NCI-H82 treated with DMSO at 0.1 percent for 48 hours (cell line): ENCODE results near the gene OR52N1.

Source experiments
- DNase-seq: peaks from one replicate; lab custom pipeline; 2025; ENCODE audit not compliant: unreplicated experiment; lab: John Stamatoyannopoulos, UW

OR52N1 gene

DNA sequence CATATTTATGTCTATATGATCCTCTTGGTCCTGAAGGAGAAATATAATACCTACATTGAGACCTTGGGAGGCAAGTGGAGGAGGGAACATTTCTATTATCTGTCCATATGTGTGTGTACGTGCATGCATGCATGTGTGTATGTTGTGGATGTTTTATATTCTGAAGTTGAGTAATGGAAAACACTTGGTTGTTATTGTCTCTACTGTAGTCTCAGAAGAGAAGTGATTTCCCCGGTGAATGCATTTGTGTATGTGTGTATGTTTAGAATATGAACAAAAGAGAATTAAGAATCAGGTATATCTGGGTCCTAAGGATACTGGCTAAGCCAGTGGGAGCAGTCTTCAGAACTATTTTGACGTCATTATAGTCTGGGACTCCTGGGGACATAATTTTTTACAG is at the start of gene OR52N1:
TSS of gene OR52N1 (minus strand) at position 101 of the 400 bp plus-strand sequence. CDS start 2,449 bp downstream, outside the sequence.
- DNase-seq, result no peak

DNA sequence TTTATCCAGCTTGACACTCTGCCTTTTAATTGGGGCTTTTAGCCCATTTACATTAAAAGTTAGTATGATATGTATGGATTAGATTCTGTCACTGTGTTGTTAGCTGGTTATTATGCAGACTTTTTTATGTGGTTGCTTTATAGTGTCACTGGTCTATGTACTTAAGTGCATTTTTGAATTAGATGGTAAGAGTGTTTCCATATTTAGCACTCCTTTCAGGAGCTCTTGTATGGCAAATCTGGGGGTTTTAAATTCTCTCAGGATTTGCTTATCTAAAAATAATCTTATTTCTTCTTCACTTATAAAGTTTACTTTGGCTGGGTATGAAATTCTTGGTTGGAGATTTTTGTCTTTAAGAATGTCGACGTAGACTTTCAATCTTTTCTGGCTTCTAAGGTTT is 46.6 kb upstream of the OR52N1 start:
- no peak for DNase-seq

DNA sequence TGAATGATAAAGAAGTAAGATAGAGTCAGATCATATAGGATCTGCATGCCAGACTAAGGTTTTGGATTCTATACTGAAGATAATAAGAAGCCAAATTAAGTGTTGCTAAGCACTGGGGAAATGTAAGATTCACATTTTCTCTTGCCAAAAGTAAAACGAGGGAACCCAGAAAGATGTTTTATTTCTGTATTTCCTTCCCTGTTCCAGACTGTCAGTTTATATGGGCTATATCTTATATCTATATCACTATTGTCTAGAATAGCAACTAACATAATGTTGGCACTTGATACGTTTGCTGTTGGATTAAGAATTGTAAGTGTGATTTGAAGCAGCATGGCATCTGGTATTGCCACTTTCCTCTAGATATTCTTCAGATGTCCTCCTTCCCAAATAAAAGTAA is 42.4 kb upstream of the OR52N1 start:
- no peak for DNase-seq

DNA sequence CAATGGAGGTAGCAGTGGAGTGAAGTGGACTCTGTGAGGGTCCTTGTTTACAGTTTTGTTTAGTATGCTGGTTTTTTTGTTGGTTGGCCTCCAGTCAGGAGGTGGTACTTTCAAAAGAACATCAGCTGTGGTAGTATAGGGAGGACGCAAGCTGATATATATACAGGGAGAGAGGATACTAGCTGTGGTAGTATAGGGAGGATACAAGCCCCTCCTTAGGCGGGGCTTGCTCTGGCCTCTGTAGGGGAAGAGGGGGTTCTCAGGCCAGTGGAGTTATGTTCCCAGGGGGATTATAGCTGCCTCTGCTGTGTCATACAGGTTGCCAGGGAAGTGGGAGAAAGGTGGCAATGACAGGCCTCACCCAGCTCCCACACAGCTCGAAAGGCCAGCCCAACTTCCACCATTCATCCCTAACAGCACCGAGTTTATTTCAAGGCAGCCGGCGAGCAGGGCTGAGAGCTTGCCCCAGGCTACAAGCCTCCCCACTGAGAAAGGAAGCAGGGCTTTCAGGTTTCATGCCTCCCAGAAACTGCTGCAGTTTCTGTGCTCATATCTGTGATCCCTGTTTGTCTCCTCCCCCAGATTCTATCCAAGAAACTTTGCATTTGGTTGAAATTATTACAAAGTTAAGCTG is 40.2 kb upstream of the OR52N1 start:
- no peak for DNase-seq

DNA sequence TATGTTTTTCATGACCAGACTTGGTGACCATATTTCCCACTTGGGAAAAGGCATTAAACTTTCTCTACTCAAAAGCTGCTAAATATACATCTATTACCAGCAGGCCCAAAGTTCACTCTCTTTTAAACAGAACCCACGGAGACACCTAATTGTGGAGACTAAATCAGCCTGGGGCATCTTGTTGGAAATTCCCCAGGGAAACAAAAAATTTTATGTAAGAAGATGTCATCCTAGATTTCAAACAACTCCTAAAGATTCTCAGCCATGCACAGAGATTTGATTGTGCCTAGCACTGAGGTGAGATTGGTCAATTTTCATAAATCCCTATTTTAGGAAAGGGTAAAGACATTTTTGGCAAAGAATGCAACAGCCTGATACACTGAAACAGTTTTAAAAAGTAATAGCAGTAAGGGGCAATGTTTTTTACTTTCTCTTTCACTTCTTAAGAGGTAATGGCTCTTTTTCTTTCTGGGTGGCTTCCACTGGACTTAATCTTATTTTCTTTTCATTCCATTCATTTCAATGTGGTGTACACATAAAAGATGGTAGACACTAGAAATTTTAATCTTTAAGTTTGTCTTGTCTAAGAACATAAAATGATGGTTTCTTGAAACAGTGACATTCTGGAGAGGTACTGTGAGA is 27.3 kb upstream of the OR52N1 start:
- DNase-seq, result no peak

DNA sequence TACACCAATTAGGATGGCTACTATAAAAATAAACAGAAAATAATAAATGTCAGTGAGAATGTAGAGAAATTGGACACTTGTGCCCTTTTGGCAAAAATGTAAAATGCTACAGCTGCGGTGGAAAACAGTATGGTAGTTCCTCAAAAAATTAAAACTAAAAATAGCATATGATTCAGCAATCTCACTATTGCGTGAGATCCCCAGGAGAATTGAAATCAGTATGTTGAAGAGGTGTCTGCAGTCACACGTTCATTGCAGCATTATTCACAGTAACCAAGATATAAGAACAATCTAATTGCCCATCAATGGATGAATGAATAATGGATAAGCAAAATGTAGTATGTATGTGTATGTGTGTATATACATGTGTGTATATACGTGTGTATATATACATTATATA is 24.5 kb upstream of the OR52N1 start:
- no peak for DNase-seq

DNA sequence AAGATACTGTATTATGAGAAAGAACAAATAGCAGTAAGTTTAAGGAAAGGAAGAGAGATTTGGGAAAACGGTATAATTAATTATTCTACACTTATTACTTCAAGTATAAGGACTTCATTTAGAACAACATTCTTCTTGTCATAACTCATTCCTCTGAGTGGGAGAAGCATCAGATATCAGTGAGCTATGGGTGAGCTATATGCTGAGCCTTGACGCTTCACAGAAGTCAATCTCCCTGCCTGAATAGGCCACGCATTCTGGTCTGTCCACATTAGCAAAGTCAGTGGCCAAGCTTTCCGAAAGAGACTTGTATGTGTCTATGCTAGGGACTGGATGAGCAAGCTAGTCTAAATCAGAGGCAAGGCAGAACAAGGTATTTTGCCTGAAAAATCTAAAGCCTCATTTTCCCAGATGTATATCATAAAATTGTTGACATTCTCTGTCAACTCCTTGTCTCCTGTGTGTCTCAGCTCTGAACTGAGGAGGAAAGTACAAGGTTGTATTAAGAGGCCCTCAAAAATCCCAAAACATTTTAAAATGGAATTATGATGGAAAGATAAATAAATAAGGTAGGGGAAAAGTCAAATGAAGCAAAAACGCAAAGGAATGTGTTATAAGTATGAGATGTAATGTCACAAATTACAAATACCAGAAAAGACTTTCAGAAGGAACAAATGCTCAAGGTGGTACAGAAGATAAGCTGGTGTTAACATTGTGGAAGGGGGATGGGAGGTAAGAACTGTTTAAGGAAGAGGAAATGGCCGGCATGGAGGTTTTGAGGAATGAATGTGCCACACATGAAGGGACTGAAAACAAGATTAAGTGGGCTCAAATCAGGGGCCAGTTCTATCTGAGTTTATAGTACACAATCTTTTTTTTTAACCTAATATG is 19.1 kb upstream of the OR52N1 start:
- no peak for DNase-seq

DNA sequence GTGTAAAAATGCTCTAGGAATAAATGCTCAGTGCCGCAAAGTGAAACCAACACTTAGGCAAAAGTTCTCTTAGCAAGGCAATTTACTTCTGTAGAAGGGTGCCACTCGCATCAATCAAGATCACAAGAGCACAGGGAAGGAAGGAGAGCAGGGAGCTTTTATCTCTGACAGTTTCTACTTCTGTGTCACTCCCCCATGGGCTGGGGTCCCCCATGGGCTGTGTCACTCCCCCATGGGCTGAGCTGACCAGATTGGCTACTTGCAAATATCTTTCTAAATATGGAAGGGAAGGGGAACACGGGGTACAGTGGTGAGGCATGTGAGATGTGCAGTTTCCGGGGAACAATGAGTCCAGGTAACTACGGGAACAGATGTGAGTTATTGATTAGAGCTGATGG is 18.1 kb upstream of the OR52N1 start:
- DNase-seq, result no peak

DNA sequence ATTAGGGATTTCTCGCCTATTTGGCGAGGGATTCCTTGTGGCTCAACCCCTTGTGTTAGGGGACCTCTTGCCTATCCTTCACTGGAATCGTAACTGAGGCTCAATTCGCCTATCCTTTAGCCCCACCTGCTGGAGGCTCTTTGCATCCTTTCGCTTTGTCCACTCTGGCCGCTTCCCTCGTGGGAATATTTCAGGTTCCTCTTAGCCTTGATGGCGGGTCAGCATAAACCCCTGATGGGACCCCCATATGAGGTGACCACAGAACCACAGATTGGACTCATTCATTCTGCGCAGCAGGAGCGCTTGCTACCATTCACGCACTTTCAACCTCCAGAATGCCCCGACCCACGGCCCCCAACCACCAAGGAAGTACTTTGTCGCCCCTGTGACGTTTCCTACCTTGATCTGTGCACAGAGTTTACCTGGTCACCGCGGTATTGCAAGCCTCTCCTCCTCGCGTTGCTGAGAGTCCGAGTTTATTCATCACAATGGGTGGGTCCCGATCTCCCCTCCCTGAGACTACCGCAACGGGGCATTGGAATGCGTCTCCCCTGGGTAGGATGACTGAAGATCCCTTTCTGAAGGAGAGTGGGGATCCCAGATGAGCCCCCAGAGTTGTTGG is 17.5 kb upstream of the OR52N1 start, which contains the start of gene OR52N2:
TSS of gene OR52N2 (plus strand) at position 425 of the 622 bp plus-strand sequence. CDS start 11,412 bp downstream, outside the sequence.
- DNase-seq, result no peak

DNA sequence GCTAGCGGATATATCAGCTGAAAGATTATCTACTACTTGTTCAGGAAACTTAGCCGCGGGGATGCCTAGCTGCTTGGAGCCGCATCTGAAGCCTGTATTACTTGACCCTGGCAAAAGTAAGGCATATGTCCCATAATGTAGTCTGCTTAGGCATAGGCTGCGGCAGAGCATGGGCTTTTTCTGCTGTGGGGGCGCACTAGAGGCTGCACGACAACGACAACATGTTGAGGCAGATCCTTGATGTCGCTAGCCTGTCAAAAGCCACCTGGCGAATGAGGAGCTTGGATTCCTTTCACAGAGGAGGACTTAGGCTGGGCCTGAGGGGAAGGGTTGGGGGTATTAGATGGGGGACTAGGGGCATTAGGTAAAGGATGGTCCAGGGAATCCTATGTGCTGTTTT is 16.5 kb upstream of the OR52N1 start:
- no peak for DNase-seq

DNA sequence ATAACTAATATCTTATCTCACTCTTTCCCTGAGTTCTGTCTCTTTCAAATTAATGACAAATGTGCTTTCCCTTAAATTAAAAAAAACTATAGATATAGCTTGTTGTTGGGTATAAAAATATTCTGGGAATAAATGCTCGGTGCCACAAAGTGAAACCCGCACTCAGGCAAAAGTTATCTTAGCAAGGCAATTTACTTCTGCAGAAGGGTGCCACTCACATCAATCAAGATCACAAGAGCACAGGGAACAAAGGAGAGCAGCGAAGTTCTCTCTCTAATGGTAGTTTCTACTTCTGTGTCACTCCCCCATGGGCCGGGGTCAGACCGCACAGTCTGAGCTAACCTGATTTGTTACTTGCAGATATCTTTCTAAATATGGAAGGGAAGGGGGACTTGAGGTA is 12.9 kb upstream of the OR52N1 start:
- no peak for DNase-seq

DNA sequence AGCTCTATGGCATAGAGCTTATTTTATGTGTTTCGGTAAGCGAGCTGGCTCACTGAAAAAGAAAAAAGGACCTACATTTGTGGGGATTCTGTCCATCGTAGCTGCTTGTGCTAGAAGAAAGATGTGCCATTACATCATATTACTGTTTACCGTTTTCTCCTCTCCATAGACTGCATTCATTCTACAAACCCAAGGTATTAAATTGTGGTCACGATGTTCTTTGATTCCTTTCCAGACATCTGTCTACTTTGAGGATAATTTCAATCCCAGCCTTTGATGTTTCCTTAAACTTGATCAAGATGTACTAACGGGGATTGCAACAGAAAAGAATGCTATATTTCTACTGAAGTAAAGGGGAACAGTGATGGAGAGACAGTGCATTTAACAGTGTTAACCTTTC is 5.5 kb upstream of the OR52N1 start:
- DNase-seq, result no peak

DNA sequence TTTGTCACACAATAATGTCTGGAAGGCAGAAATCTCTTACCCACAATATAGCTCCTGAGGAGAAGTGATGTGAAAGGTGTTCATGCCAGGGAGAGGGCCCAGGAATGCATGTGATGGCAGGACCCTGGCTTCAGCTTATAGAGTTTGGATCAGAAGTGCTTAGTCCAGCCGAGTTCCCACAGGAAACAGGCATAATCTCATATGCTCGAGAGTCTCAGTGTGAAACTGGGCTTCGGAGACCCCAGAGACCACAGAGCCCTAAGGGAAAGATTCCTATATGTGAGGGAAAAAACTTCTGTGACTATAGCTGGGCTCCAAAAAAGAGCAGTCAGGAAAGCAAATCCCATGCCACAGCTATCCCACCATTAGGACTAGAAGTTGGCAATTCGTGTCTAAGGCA is 7.8 kb downstream of the OR52N1 start, which contains the start of gene OR52N5:
TSS of gene OR52N5 (minus strand) at position 101 of the 400 bp plus-strand sequence. CDS start 4,721 bp downstream, outside the sequence.
- DNase-seq, result no peak

DNA sequence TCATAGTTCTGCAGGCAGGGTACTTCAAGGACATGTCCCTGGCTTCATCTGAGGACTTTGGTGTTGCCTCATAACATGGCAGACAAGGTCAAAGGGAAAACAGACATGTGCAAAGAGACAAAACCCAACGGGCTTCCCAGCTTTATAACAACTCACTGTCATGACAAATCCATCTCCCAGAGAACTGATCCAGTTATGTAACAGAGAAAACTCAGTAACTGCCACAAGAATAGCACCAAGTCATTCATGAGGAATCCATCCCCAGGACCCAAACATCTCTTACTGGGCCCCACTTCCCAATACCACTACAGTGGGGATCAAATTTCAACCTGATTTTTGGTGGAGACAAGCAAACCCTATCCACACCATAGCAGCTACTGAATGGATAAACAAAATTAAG is 24.0 kb downstream of the OR52N1 start:
- no peak for DNase-seq

DNA sequence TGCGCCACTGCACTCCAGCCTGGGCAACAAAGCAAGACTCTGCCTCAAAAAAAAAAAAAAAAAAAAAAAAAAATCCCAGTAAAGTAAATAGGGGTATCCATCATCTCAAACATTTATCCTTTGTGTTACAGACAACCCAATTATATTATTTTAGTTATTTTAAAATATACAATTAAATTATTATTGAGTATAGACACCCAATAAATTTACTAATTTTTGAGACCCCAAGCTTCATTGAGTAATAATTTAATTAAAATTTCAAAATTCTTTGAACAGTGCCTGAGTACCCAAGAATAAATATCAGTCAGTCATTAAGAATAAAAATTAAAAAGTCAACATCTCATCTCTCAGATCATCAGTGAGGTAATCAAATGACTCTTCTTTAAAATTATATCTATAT is 37.1 kb downstream of the OR52N1 start, which contains the start of gene OR52N4:
TSS of gene OR52N4 (plus strand) at position 301 of the 400 bp plus-strand sequence. CDS start 498 bp downstream, outside the sequence.
- no peak for DNase-seq

DNA sequence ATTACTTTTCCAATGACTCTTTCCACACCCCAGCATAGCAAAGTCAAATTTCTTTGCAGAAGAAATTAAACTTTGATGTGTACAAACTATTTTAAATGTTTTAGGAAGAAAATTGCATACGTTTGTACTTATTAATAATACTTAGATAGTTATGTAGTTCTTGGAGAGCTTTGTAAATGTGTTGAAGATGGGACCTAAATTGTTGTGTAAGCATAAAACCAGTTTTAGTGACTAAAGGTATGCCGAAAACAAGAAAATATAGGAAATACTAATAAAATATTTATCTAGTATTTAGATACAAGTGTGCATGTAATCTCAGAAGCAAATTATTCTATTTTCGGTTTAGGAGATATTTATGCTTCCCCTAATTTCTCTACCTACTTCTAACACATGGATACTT is 41.2 kb downstream of the OR52N1 start:
- no peak for DNase-seq

DNA sequence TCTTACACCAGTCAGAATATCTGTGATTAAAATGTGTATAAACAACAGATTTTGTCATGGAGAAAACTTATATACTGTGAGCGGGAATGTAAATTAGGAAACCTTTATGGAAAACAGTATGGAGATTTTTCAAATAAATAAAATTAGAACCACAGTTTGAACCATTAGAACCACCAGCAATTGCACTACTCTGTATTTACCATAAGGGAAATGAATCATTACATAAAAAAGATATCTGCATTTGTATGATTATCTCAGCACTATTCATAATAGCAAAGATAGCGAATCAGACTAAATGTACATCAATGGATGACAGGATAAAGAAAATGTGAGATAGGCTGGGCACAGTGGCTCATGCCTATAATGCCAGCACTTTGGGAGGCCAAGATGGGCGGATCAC is 44.5 kb downstream of the OR52N1 start:
- no peak for DNase-seq

DNA sequence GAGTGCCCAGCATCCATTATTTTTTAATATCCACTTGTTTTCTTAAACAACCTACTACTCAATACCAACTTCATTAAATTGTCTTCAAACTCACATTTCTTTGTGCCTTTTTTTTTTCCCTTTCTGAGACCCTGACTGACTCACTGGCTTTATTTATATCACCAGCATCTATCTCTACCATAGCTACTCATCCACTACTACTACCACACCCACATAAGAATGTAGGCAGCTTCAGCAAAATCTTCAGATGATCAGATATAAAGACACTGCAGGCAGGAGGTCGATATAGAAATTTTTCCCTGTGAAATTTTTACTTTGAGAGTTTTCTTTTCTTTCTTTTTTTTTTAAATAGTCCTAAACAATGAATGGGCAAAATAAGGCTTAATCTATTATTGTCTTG is 52.6 kb downstream of the OR52N1 start:
- DNase-seq, result no peak

DNA sequence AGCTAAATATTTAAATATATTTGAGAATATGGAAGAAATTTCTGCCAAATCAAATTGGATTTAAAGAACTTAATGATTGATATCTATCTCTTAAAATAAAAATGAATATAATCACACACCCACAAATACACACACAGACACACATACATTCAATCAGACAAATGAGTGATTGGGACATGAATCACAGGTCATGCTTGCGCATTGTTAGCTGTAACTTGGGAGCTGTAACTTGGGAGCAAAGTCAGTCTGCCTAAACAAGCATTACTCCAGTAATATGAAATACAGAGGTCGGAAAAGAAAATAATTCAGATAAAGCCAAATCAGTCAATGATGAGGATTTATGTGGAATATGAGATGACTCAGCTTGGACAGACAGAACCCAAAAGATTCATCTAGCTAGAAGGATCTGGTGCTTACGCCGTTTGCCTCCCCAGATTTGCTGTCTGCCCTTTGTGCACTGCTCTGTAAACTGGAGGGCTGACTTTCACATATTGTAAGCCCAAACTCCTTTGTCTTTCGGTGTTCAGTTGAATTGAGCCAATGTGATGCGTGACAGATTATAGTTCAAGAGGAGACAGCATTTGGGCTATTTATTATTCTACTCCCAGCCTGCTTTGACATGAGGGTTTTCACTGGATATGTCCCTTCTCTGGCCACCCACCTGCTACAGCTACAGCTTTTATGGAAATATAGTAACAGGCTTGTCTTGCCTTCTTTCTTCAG is 53.2 kb downstream of the OR52N1 start:
- DNase-seq, result no peak

DNA sequence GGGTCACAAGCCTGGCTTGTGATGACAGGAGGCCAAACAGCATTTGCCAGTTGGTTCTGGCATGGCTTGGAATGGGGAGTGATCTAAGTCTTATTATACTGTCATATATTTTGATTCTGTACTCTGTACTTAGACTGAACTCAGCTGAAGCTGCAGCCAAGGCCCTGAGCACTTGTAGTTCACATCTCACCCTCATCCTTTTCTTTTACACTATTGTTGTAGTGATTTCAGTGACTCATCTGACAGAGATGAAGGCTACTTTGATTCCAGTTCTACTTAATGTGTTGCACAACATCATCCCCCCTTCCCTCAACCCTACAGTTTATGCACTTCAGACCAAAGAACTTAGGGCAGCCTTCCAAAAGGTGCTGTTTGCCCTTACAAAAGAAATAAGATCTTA is 54.0 kb downstream of the OR52N1 start:
- no peak for DNase-seq
